H1 (cell line): ENCODE results near the gene VIPR2. TPM values are rescaled to one million over a fixed set of nuclear protein-coding genes. Genes with fewer than 3 reads are reported as not detected.
A peak's percentile ranks its signal among the peaks of the same experiment; 100 is the strongest.

ENCODE experiments used
- CTCF ChIA-PET: fragments of 300-600 bp; sonication (Branson Sonifier 250); formaldehyde crosslinking; loops from one replicate; lab custom pipeline; 2021; ENCODE audit not compliant: partially characterized antibody; lab: Charles Lee
- POLR2A ChIA-PET: fragments of 300-600 bp; sonication (Branson Sonifier 250); formaldehyde crosslinking; loops from one replicate; lab custom pipeline; 2021; ENCODE audit warnings: inconsistent platforms; ENCODE audit not compliant: partially characterized antibody; lab: Charles Lee
- DNase-seq, 2 experiments: peaks; one replicate each; pipeline versions ENCODE4 v3.0.0 to v3.0.0-alpha.2; 2010 to 2022; ENCODE audit warnings: low spot score in 2 of 2, low read depth in 1 of 2, mixed read lengths in 1 of 2
- FAIRE-seq: peaks from 2 replicates; lab custom pipeline; 2011; peaks lifted over from hg19 to GRCh38; lab: Jason Lieb, UNC
- H2AFZ ChIP-seq: 2 replicates; pipeline ENCODE4 v1.8.1; 2012; ENCODE audit warnings: low read length, inconsistent platforms
- H2AK5ac ChIP-seq: 2 replicates; pipeline ENCODE4 v1.6.1; 2013; ENCODE audit warnings: low read depth, low read length
- H2BK120ac ChIP-seq: replicated peaks from 2 replicates; pipeline ENCODE3; 2013; ENCODE audit warnings: low read depth, low read length, inconsistent platforms
- H2BK12ac ChIP-seq: 2 replicates; pipeline ENCODE4 v1.6.1; 2013; ENCODE audit warnings: low read depth, low read length
- H2BK15ac ChIP-seq: 2 replicates; pipeline ENCODE4 v1.6.1; 2013; ENCODE audit warnings: low read length
- H2BK20ac ChIP-seq: 2 replicates; pipeline ENCODE4 v1.6.1; 2013; ENCODE audit warnings: low read length
- H2BK5ac ChIP-seq: 2 replicates; pipeline ENCODE4 v1.6.1; 2013; ENCODE audit warnings: low read depth, low read length
- H3K14ac ChIP-seq: 2 replicates; pipeline ENCODE4 v1.6.1; 2013; ENCODE audit warnings: inconsistent platforms; ENCODE audit not compliant: insufficient read length
- H3K18ac ChIP-seq: 2 replicates; pipeline ENCODE4 v1.6.1; 2013; ENCODE audit warnings: low read length; ENCODE audit errors: extremely low read depth
- H3K23ac ChIP-seq: 2 replicates; pipeline ENCODE4 v1.6.1; 2013; ENCODE audit warnings: inconsistent platforms; ENCODE audit not compliant: insufficient read length
- H3K23me2 ChIP-seq: 2 replicates; pipeline ENCODE4 v1.6.1; 2013; ENCODE audit warnings: low read depth, low read length
- H3K27ac ChIP-seq: 2 replicates; pipeline ENCODE4 v1.6.1; 2011; ENCODE audit warnings: low read depth, low read length, inconsistent platforms
- H3K27me3 ChIP-seq, 4 experiments: replicated peaks in 1 of 4; 1 replicate in 1 of 4; 2 replicates in 3 of 4; pipeline versions ENCODE4 v1.6.1 to v1.8.1; 2011 to 2013; ENCODE audit warnings: low read length in 3 of 4, mild to moderate bottlenecking in 3 of 4, inconsistent platforms in 2 of 4, mixed read lengths in 2 of 4, moderate library complexity in 1 of 4; ENCODE audit not compliant: control insufficient read depth in 3 of 4, insufficient read depth in 3 of 4; ENCODE audit errors: extremely low read depth in 1 of 4
- H3K36me3 ChIP-seq, 4 experiments: 2 replicates each; pipeline versions ENCODE4 v1.6.1 to v1.8.1; 2011 to 2013; ENCODE audit warnings: mild to moderate bottlenecking in 4 of 4, low read length in 3 of 4, moderate library complexity in 2 of 4, control low read depth in 1 of 4, inconsistent platforms in 1 of 4; ENCODE audit not compliant: insufficient read depth in 4 of 4, control insufficient read depth in 2 of 4
- H3K4ac ChIP-seq: replicated peaks from 2 replicates; pipeline ENCODE3; 2013; ENCODE audit warnings: low read length, low read depth, mixed read lengths, inconsistent platforms; ENCODE audit not compliant: insufficient read length
- H3K4me1 ChIP-seq, 4 experiments: replicated peaks in 1 of 4; 1 replicate in 1 of 4; 2 replicates in 3 of 4; pipeline versions ENCODE4 v1.6.1 to v1.8.1; 2011 to 2013; ENCODE audit warnings: low read length in 3 of 4, inconsistent platforms in 2 of 4, mixed read lengths in 1 of 4; ENCODE audit not compliant: insufficient read depth in 4 of 4, control insufficient read depth in 3 of 4
- H3K4me2 ChIP-seq, 2 experiments: 2 replicates each; pipeline versions ENCODE4 v1.6.1 to v1.8.1; 2011 to 2013; ENCODE audit warnings: low read depth in 2 of 2, low read length in 2 of 2, control low read depth in 1 of 2, inconsistent platforms in 1 of 2, mild to moderate bottlenecking in 1 of 2; ENCODE audit not compliant: insufficient read depth in 1 of 2
- H3K4me3 ChIP-seq, 4 experiments: fragments of 200-600, 300-600 bp in 1 of 4; sonication (generic), shearing (Covaris generic), sonication (Bioruptor Twin) in 1 of 4; 2 replicates each; pipeline versions ENCODE4 v1.5.1 to v1.8.1; 2011 to 2016; ENCODE audit warnings: low read length in 4 of 4, low read depth in 3 of 4, control low read depth in 2 of 4, inconsistent platforms in 2 of 4, mild to moderate bottlenecking in 2 of 4, mixed read lengths in 1 of 4, moderate library complexity in 1 of 4; ENCODE audit not compliant: insufficient read depth in 2 of 4; ENCODE audit errors: extremely low read depth in 1 of 4
- H3K56ac ChIP-seq: replicated peaks from 2 replicates; pipeline ENCODE3; 2013; ENCODE audit warnings: low read depth, mild to moderate bottlenecking, mixed read lengths, low read length, inconsistent platforms; ENCODE audit not compliant: insufficient read length
- H3K79me1 ChIP-seq: 2 replicates; pipeline ENCODE4 v1.6.1; 2013; ENCODE audit warnings: low read depth, low read length, control low read depth
- H3K79me2 ChIP-seq, 2 experiments: 2 replicates each; pipeline versions ENCODE4 v1.6.1 to v1.8.1; 2012 to 2013; ENCODE audit warnings: low read length in 2 of 2, mild to moderate bottlenecking in 2 of 2, inconsistent platforms in 1 of 2; ENCODE audit not compliant: insufficient read depth in 2 of 2, control insufficient read depth in 1 of 2
- H3K9ac ChIP-seq, 4 experiments: replicated peaks in 1 of 4; 1 replicate in 1 of 4; 2 replicates in 3 of 4; pipeline versions ENCODE4 v1.6.1 to v1.8.1; 2011 to 2013; ENCODE audit warnings: low read depth in 3 of 4, low read length in 3 of 4, control low read depth in 2 of 4, mild to moderate bottlenecking in 2 of 4, moderate library complexity in 2 of 4, inconsistent platforms in 1 of 4; ENCODE audit errors: extremely low read depth in 1 of 4
- H3K9me3 ChIP-seq, 2 experiments: 2 replicates each; pipeline versions ENCODE4 v1.6.1 to v1.8.1; 2012 to 2013; ENCODE audit warnings: mild to moderate bottlenecking in 2 of 2, moderate library complexity in 2 of 2, control low read depth in 1 of 2, inconsistent platforms in 1 of 2, low read depth in 1 of 2, low read length in 1 of 2, mixed read lengths in 1 of 2; ENCODE audit not compliant: insufficient read depth in 2 of 2
- H4K20me1 ChIP-seq, 2 experiments: replicated peaks in 1 of 2; 2 replicates each; pipeline versions ENCODE3 to v1.8.1; 2011 to 2013; ENCODE audit warnings: inconsistent platforms in 2 of 2, low read length in 2 of 2, mild to moderate bottlenecking in 1 of 2; ENCODE audit not compliant: insufficient read depth in 2 of 2, control insufficient read depth in 1 of 2
- H4K5ac ChIP-seq: 2 replicates; pipeline ENCODE4 v1.6.1; 2013; ENCODE audit warnings: low read length, low read depth, mixed read lengths, inconsistent platforms; ENCODE audit not compliant: insufficient read length
- H4K8ac ChIP-seq: 2 replicates; pipeline ENCODE4 v1.8.0; 2013; ENCODE audit warnings: mild to moderate bottlenecking, moderate library complexity, low read length, inconsistent platforms; ENCODE audit not compliant: insufficient read depth; ENCODE audit errors: extremely low read depth
- H4K91ac ChIP-seq: replicated peaks from 2 replicates; pipeline ENCODE3; 2013; ENCODE audit warnings: low read length, mixed read lengths, inconsistent platforms; ENCODE audit not compliant: insufficient read length
- ASH2L ChIP-seq: fragments of 200-600, 300-600 bp; sonication (generic); IDR thresholded peaks from one replicate; pipeline ENCODE4 v1.7.1; 2017; ENCODE audit warnings: low read length
- MAFK ChIP-seq: IDR thresholded peaks from 2 replicates; pipeline ENCODE4 v1.6.1; 2012; ENCODE audit warnings: low read depth, mild to moderate bottlenecking, improper control_type of control experiment, low read length
- POLR2A ChIP-seq, 2 experiments: IDR thresholded peaks; 1 replicate in 1 of 2; 2 replicates in 1 of 2; pipeline ENCODE4 v1.6.1; 2011; ENCODE audit warnings: low read depth in 2 of 2, low read length in 2 of 2, mild to moderate bottlenecking in 2 of 2; ENCODE audit errors: control extremely low read depth in 1 of 2
- POU5F1 ChIP-seq: IDR thresholded peaks from 2 replicates; pipeline ENCODE4 v1.6.1; 2011; ENCODE audit warnings: low read depth, mild to moderate bottlenecking, low read length, moderate library complexity
- RBBP5 ChIP-seq: IDR thresholded peaks from 2 replicates; pipeline ENCODE4 v1.7.1; 2012; ENCODE audit warnings: low read depth, mild to moderate bottlenecking, inconsistent platforms, low read length, moderate library complexity, borderline replicate concordance
- SAP30 ChIP-seq: fragments of 300-600 bp; sonication (generic); IDR thresholded peaks from 2 replicates; pipeline ENCODE4 v1.7.1; 2012; ENCODE audit warnings: low read length, moderate library complexity, mild to moderate bottlenecking, inconsistent platforms; ENCODE audit not compliant: insufficient read depth, insufficient replicate concordance
- TAF1 ChIP-seq: IDR thresholded peaks from 2 replicates; pipeline ENCODE4 v1.6.1; 2011; ENCODE audit warnings: mild to moderate bottlenecking, low read depth, low read length
- WGBS, 2 experiments: shearing (Covaris generic) in 1 of 2; methylation state at CpG; one replicate each; pipeline versions ENCODE4 v1.1.6 to v1.1.7; 2013 to 2015; ENCODE audit warnings: low lambda C conversion rate in 2 of 2, mixed read lengths in 2 of 2, inconsistent platforms in 1 of 2, low coverage in 1 of 2, missing lambda C conversion rate in 1 of 2; ENCODE audit not compliant: insufficient replicate concordance in 2 of 2, insufficient coverage in 1 of 2, insufficient read length in 1 of 2; ENCODE audit errors: extremely low coverage in 1 of 2, missing lambda C conversion rate in 1 of 2; 5-methylcytosine and 5-hydroxymethylcytosine counted together
- polyA plus RNA-seq, 7 experiments: library from polyadenylated mRNA; depleted of rRNA in 3 of 7; stranded (reverse) in 5 of 7; unstranded in 2 of 7; fragments of >200 nt in 5 of 7; fragments of 200-250 nt in 2 of 7; gene quantifications; 1 replicate in 5 of 7; 2 replicates in 1 of 7; 4 replicates in 1 of 7; pipeline versions ENCODE4 v1.2.1 to v1.2.3, GENCODE V29; 2011 to 2013; ENCODE audit warnings: missing spikeins in 2 of 7, mixed read lengths in 2 of 7
- total RNA-seq: library from RNA; stranded (reverse); fragmentation: NEBNext Ultra II Directional; extraction: Animal tissue kit (Norgen Biotek cat#: 25700); gene quantifications from 2 replicates; pipeline ENCODE4 v1.2.1, GENCODE V29; 2021

The VIPR2 gene
- total and polyA plus RNA-seq, 2 of the 8 experiments (the other 6 are each of a cell fraction or from before 2014, with no cell fraction given) = 2.4 to 6.3 TPM

- no peak overlapping the region for H3K56ac ChIP-seq
- H4K20me1 ChIP-seq = no peaks in the 10 kb centered on the region
- no peak overlapping the region for H2AFZ ChIP-seq
- no peak overlapping the region for H2BK5ac ChIP-seq
- 76% methylated on average over 13 of the region's 13 CpGs; no CpG with 5 or more reads in 1 of the 2 experiments for WGBS, 2 experiments
- no peak overlapping the region; the same call in 1 of the 2 replicates for H2BK12ac ChIP-seq
- H3K9me3 ChIP-seq = peaks cover 32 to 48% of the 10 kb centered on the region in 2 experiments
- H3K79me1 ChIP-seq = no peaks in the 10 kb centered on the region
- H3K4ac ChIP-seq = no peak overlapping the region
- ChIA-PET POLR2A (no interaction called here), CTCF (interaction anchor here (1.2 to 1.9 kb wide), 2 partner anchors 51 to 54 kb away, joined by 3 to 5 read pairs; no protein-coding TSS in a partner anchor)
- no peak overlapping the region for H2AK5ac ChIP-seq
- H3K4me2 ChIP-seq = no peak overlapping the region
- H3K23ac ChIP-seq = no peak overlapping the region
- FAIRE-seq = no peak
- H3K23me2 ChIP-seq = no peaks in the 10 kb centered on the region; the same call in 1 of the 2 replicates
- H3K4me3 ChIP-seq = no peak overlapping the region
- no peak overlapping the region for H4K8ac ChIP-seq
- H3K79me2 ChIP-seq = no peaks in the 10 kb centered on the region
- no peak overlapping the region for H4K5ac ChIP-seq
- no peak overlapping the region for H3K18ac ChIP-seq
- H3K36me3 ChIP-seq = no peaks in the 10 kb centered on the region
- no peak overlapping the region for H3K27ac ChIP-seq
- no peaks in the 10 kb centered on the region for H3K4me1 ChIP-seq
- 0 out of 2 replicates have a peak overlapping the region, but pooled peaks have one; percentile 4 for H2BK15ac ChIP-seq
- no peak overlapping the region for H3K14ac ChIP-seq
- H2BK20ac ChIP-seq = no peak overlapping the region
- no peak overlapping the region for H3K9ac ChIP-seq
- DNase-seq = no peak
- no peak overlapping the region for H2BK120ac ChIP-seq
- no peak for TF ChIP-seq POLR2A (IDR thresholded peaks at IDR 0.05; ENCODE audit: control extremely low read depth in 1 of 2, low read depth in 2 of 2, low read length in 2 of 2)
- TF ChIP-seq RBBP5 = no peak
- TF ChIP-seq ASH2L = no peak
- no peak for TF ChIP-seq MAFK
- TF ChIP-seq TAF1 = no peak
- TF ChIP-seq SAP30 = no peak
- TF ChIP-seq POU5F1 = no peak
- TF ChIP-seq, all 59 proteins: peak for 0
- Histone ChIP-seq H3K27me3 (no peaks in the 10 kb centered on the region), H4K91ac (no peak overlapping the region)
These were observed 48.2 kb upstream of the VIPR2 start for GRCh38 chr7:159192725-159193453.
